ENCODE data around the gene PPIP5K2. TPM values are rescaled to one million over a fixed set of nuclear protein-coding genes. Genes with fewer than 3 reads are reported as not detected.
"Not testable (repeated sequence)": the region's sequence is repeated elsewhere in the genome, so short reads cannot be mapped to it uniquely, and the experiment has no call there.

The PPIP5K2 gene
- total RNA-seq, 1 donor from 2014 or later, result 57.8 TPM

DNA sequence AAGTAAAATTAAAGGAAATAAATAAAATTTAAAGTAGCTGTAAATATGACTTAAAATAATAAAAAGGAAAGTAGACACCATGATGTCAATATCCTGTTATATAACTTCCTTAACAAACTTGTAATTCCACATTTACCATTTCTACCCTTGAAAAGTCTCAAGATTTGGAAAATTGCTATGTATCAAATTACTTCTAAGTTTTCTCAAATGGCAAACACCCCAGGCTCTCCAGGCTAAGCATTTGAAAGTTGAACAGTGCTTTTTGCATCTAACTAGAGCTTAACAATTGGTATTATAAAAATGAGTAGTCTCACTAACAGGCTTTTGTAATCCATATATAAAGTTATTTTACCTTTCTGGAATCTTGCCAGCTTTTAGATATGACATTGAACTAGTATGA, 97.0 kb downstream of the PPIP5K2 start:
- Mint-ChIP-seq H3K4me3 (ENCODE audit: unreplicated experiment) (no peak overlapping the region), H3K36me3 (ENCODE audit: low read depth) (peaks cover 1% of the 10 kb centered on the region), H3K27ac (ENCODE audit: unreplicated experiment) (no peak overlapping the region), H3K27me3 (ENCODE audit: low read depth) (no peaks in the 10 kb centered on the region), H3K9me3 (ENCODE audit: low read depth) (peaks cover 4% of the 10 kb centered on the region), H3K4me1 (ENCODE audit: low read depth) (peaks cover 21% of the 10 kb centered on the region)
- no peak for DNase-seq (ENCODE audit: low spot score)
- TF ChIP-seq, protein P1, sequence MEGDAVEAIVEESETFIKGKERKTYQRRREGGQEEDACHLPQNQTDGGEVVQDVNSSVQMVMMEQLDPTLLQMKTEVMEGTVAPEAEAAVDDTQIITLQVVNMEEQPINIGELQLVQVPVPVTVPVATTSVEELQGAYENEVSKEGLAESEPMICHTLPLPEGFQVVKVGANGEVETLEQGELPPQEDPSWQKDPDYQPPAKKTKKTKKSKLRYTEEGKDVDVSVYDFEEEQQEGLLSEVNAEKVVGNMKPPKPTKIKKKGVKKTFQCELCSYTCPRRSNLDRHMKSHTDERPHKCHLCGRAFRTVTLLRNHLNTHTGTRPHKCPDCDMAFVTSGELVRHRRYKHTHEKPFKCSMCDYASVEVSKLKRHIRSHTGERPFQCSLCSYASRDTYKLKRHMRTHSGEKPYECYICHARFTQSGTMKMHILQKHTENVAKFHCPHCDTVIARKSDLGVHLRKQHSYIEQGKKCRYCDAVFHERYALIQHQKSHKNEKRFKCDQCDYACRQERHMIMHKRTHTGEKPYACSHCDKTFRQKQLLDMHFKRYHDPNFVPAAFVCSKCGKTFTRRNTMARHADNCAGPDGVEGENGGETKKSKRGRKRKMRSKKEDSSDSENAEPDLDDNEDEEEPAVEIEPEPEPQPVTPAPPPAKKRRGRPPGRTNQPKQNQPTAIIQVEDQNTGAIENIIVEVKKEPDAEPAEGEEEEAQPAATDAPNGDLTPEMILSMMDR (IDR thresholded peaks at IDR 0.05), result no peak

DNA sequence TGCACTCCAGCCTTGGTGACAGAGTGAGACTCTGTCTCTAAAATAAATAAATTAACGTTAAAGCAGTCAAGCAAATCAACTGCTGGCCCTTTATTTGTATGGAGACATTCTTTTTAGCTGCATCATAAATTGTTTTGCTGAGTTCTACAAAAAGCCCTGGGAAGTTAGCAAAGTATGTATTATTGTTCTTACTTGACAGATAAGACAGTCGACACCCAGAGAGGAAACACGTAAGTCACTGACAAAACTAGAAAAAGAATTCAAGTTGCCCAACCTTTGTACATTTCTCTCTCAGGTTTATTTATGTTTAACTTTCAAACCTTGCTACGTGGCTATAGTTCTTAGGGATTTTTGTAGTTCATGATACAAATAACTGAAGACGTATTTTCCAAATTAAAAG, 98.1 kb downstream of the PPIP5K2 start:
- Mint-ChIP-seq H3K9me3 (ENCODE audit: low read depth) (peaks cover 4% of the 10 kb centered on the region), H3K4me1 (ENCODE audit: low read depth) (peaks cover 18% of the 10 kb centered on the region), H3K4me3 (ENCODE audit: unreplicated experiment) (no peak overlapping the region), H3K36me3 (ENCODE audit: low read depth) (peaks cover 1% of the 10 kb centered on the region), H3K27me3 (ENCODE audit: low read depth) (no peaks in the 10 kb centered on the region), H3K27ac (ENCODE audit: unreplicated experiment) (peak overlapping the region; percentile 54)
- TF ChIP-seq, protein P1 (IDR thresholded peaks at IDR 0.05), result no peak
- DNase-seq (ENCODE audit: low spot score), result no peak

DNA sequence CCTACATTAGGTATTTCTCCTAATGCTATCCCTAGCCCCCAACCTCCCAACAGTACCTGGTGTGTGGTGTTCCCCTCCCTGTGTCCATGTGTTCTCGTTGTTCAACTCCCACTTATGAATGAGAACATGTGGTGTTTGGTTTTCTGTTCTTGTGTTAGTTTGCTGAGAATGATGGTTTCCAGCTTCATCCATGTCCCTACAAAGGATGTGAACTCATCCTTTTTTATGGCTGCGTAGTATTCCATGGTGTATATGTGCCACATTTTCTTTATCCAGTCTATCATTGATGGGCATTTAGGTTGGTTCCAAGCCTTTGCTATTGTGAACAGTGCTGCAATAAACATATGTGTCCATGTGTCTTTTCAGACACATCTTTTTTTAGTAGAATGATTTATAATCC, 99.0 kb downstream of the PPIP5K2 start:
- not testable (repeated sequence) for H3K36me3 Mint-ChIP-seq (ENCODE audit: low read depth); H3K9me3 Mint-ChIP-seq (ENCODE audit: low read depth); H3K27me3 Mint-ChIP-seq (ENCODE audit: low read depth); H3K27ac Mint-ChIP-seq (ENCODE audit: unreplicated experiment); H3K4me3 Mint-ChIP-seq (ENCODE audit: unreplicated experiment); DNase-seq (ENCODE audit: low spot score)
- H3K4me1 Mint-ChIP-seq (ENCODE audit: low read depth), result peaks cover 14% of the 10 kb centered on the region

DNA sequence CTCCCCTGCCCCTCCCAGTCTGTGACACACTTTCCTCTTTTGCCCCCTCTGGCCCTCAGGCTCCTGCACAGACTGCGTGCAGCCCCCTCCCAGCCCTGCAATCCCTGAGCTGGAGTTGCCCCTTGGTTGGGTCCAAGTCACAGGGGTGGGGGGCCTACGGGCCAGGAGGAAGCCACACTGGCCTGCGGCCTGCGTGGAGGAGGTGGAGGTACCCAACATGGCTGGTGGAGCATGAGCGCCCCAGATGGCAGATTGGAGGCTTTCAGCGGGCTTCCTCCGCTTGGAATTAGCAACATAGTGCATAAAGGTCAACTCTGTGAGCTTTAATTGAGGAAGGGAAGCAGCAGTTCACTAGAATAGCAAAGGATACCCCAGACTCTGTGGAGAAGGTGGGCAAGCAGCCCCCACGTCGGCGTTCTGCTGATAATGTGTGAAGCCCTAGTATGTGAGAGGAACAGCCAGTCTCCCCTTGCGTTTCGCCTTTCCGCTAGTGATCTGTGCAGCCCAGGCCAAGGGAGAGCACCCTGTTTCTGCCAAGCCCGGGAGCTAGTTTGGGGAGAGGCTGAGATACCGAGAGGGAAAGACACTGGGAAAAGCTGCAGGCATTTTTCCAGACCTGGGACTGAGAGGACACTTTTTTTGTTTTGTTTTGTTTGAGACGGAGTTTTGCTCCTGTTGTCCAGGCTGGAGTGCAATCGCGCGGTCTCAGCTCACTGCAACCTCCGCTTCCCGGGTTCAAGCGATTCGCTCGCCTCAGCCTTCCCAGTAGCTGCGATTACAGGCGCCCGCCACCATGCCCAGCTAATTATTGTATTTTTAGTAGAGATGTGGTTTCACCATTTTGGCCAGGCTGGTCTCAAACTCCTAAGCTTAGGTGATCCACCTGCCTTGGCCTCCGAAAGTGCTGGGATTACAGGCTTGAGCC, 103.2 kb downstream of the PPIP5K2 start:
- Mint-ChIP-seq H3K9me3 (ENCODE audit: low read depth) (peaks cover 9% of the 10 kb centered on the region), H3K36me3 (ENCODE audit: low read depth) (peaks cover 1% of the 10 kb centered on the region), H3K4me3 (ENCODE audit: unreplicated experiment) (no peak overlapping the region), H3K27me3 (ENCODE audit: low read depth) (no peaks in the 10 kb centered on the region), H3K27ac (ENCODE audit: unreplicated experiment) (no peak overlapping the region), H3K4me1 (ENCODE audit: low read depth) (peaks cover 5% of the 10 kb centered on the region)
- no peak for DNase-seq (ENCODE audit: low spot score)
- TF ChIP-seq, protein P1 (IDR thresholded peaks at IDR 0.05), result no peak

DNA sequence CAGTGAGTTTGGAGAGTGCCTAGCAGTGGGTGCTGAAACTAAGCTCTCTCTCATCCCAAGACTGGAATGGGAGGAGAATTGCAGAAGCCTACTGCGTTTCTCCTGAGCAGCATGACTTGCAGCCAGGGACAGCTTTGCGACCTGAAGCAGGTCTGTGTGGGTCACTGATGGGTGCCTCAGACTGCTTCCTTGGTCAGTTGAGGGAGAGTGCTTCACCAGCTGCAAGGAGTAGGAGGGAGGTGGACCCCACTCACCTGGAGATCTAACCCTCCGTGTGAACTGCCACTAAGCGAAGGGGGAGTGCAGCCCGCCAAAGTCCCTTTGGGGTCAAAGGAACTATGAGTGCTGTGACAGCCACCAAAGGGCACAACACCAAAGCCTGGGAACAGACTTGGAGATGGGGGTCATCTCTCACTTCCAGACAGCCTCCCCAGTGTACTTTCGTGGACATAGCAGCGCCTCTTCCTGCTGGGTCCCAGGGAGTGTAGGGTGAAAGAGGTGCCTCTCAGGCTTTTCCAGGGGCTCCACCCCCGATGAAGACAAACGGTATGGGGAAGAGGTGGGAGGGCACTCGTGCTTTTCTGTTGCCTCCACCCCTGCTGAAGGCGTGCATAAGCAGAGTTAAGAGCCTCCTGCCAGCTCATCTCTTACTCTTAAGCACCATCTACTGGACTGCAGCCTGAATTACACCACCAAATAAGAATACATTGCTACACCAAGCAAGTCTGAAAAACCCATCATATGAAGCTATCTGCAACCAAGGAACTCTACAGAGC, 104.2 kb downstream of the PPIP5K2 start:
- peaks cover 19% of the 10 kb centered on the region for H3K9me3 Mint-ChIP-seq (ENCODE audit: low read depth)
- H3K27ac Mint-ChIP-seq (ENCODE audit: unreplicated experiment), result no peak overlapping the region
- DNase-seq (ENCODE audit: low spot score), result no peak

More for the DNA sequence above, 104.2 kb downstream of the PPIP5K2 start:
- Mint-ChIP-seq H3K36me3 (ENCODE audit: low read depth) (peaks cover 4% of the 10 kb centered on the region), H3K4me1 (ENCODE audit: low read depth) (peaks cover 4% of the 10 kb centered on the region), H3K27me3 (ENCODE audit: low read depth) (no peaks in the 10 kb centered on the region), H3K4me3 (ENCODE audit: unreplicated experiment) (no peak overlapping the region)
- TF ChIP-seq, protein P1 (IDR thresholded peaks at IDR 0.05), result peak; percentile 81

Measured in chondrocyte (in vitro differentiated cells).